A673 (cell line): ENCODE measurements around the gene PRCD. TPM values are rescaled to one million over a fixed set of nuclear protein-coding genes. Genes with fewer than 3 reads are reported as not detected.
"Not testable (repeated sequence)": the region's sequence is repeated elsewhere in the genome, so short reads cannot be mapped to it uniquely, and the experiment has no call there.

Experiments used
- BruUV-seq: library from RNA; stranded (reverse); fragments of 400-500 nt; replicated peaks from 2 replicates; lab custom pipeline; 2021; lab: Mats Ljungman, UMichigan
- CTCF ChIA-PET: fragments of 300-600 bp; sonication (Branson Sonifier 250); formaldehyde crosslinking; loops from one replicate; lab custom pipeline; 2022; ENCODE audit warnings: antibody characterized with exemption; lab: Charles Lee
- POLR2A ChIA-PET: fragments of 300-600 bp; sonication (Branson Sonifier 250); formaldehyde crosslinking; loops from one replicate; lab custom pipeline; 2022; ENCODE audit warnings: antibody characterized with exemption; ENCODE audit not compliant: low non-redundant PET; lab: Charles Lee
- DNase-seq: peaks from one replicate; pipeline ENCODE4 v3.0.0-alpha.2; 2015; ENCODE audit warnings: low spot score
- H3K27ac ChIP-seq: fragments of 200-600 bp; sonication (generic); 2 replicates; pipeline ENCODE4 v1.5.1; 2016; ENCODE audit warnings: mixed run types, low read depth, mild to moderate bottlenecking, mixed read lengths, antibody characterized with exemption, low read length; ENCODE audit not compliant: poor library complexity, severe bottlenecking
- H3K27me3 ChIP-seq: fragments of 200-600 bp; sonication (generic); replicated peaks from 2 replicates; pipeline ENCODE4 v1.6.1; 2017; ENCODE audit warnings: mixed run types, low read depth, mild to moderate bottlenecking, mixed read lengths, antibody characterized with exemption, low read length; ENCODE audit not compliant: insufficient read depth, poor library complexity
- H3K36me3 ChIP-seq: fragments of 200-600 bp; sonication (generic); 2 replicates; pipeline ENCODE4 v1.6.1; 2016; ENCODE audit warnings: mixed run types, mild to moderate bottlenecking, mixed read lengths, antibody characterized with exemption, low read length; ENCODE audit not compliant: insufficient read depth, poor library complexity, severe bottlenecking
- H3K4me1 ChIP-seq: fragments of 200-600 bp; sonication (generic); 2 replicates; pipeline ENCODE4 v1.6.1; 2017; ENCODE audit warnings: mixed run types, mild to moderate bottlenecking, mixed read lengths, antibody characterized with exemption, low read length; ENCODE audit not compliant: insufficient read depth, poor library complexity, severe bottlenecking
- H3K4me3 ChIP-seq: fragments of 200-600 bp; sonication (generic); 2 replicates; pipeline ENCODE4 v1.5.1; 2016; ENCODE audit warnings: low read depth, mixed run types, mild to moderate bottlenecking, mixed read lengths, low read length; ENCODE audit not compliant: poor library complexity, severe bottlenecking
- H3K9me3 ChIP-seq: fragments of 200-600 bp; sonication (generic); 2 replicates; pipeline ENCODE4 v1.6.1; 2016; ENCODE audit warnings: mixed run types, low read depth, mild to moderate bottlenecking, mixed read lengths, antibody characterized with exemption, low read length; ENCODE audit not compliant: poor library complexity, severe bottlenecking
- EZH2 ChIP-seq: fragments of 200-600 bp; sonication (generic); IDR thresholded peaks from 2 replicates; pipeline ENCODE4 v1.6.1; 2017; ENCODE audit warnings: borderline replicate concordance, low read depth, mild to moderate bottlenecking, mixed read lengths, antibody characterized with exemption, low read length; ENCODE audit not compliant: poor library complexity, severe bottlenecking
- intact Hi-C: fragments of 100-400 bp; cut with micrococcal nuclease; formaldehyde crosslinking; loops from one replicate; pipeline ENCODE4 v1.10.0; 2022; ENCODE audit not compliant: unreplicated experiment
- total RNA-seq: library from RNA; stranded (reverse); gene quantifications from 2 replicates; pipeline ENCODE4 v1.2.3, GENCODE V29; 2021
- TF ChIP-seq, protein P1 (sequence below): fragments of 300-800, 200-600 bp; sonication (generic); conservative IDR thresholded peaks from 2 replicates; pipeline ENCODE4 v1.5.1; 2017; ENCODE audit warnings: low read depth, mild to moderate bottlenecking, antibody characterized with exemption, low read length, moderate library complexity, mixed read lengths

Gene PRCD
- total RNA-seq, 1 experiment from 2014 or later: not detected

- peaks cover 27% of the 10 kb centered on the region for H3K4me1 ChIP-seq
- TF ChIP-seq EZH2: no peak
- TF ChIP-seq, protein P1, sequence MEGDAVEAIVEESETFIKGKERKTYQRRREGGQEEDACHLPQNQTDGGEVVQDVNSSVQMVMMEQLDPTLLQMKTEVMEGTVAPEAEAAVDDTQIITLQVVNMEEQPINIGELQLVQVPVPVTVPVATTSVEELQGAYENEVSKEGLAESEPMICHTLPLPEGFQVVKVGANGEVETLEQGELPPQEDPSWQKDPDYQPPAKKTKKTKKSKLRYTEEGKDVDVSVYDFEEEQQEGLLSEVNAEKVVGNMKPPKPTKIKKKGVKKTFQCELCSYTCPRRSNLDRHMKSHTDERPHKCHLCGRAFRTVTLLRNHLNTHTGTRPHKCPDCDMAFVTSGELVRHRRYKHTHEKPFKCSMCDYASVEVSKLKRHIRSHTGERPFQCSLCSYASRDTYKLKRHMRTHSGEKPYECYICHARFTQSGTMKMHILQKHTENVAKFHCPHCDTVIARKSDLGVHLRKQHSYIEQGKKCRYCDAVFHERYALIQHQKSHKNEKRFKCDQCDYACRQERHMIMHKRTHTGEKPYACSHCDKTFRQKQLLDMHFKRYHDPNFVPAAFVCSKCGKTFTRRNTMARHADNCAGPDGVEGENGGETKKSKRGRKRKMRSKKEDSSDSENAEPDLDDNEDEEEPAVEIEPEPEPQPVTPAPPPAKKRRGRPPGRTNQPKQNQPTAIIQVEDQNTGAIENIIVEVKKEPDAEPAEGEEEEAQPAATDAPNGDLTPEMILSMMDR: no peak
- no peaks in the 10 kb centered on the region for H3K27me3 ChIP-seq
- H3K9me3 ChIP-seq: no peaks in the 10 kb centered on the region
- H3K4me3 ChIP-seq: peak overlapping the region; percentile 71
- BruUV-seq: TSS peak; percentile 81
- H3K36me3 ChIP-seq: peaks cover 28% of the 10 kb centered on the region
- ChIA-PET CTCF (interaction anchor here (0.6 to 1.9 kb wide), 2 partner anchors 12 to 67 kb away, joined by 3 to 7 read pairs; no protein-coding TSS in a partner anchor), POLR2A (interaction anchor here (0.6 to 0.8 kb wide), 2 partner anchors 10 to 94 kb away, joined by 3 to 4 read pairs; no protein-coding TSS in a partner anchor)
- DNase-seq: peak; percentile 34
- intact Hi-C loops: loop anchor here (5.0 kb wide), 1 partner anchor 115 kb away; no protein-coding TSS in a partner anchor
- H3K27ac ChIP-seq: peak overlapping the region; percentile 88
Observed at GRCh38 chr17:76556765-76557367, 17.0 kb downstream of the PRCD start.

DNA sequence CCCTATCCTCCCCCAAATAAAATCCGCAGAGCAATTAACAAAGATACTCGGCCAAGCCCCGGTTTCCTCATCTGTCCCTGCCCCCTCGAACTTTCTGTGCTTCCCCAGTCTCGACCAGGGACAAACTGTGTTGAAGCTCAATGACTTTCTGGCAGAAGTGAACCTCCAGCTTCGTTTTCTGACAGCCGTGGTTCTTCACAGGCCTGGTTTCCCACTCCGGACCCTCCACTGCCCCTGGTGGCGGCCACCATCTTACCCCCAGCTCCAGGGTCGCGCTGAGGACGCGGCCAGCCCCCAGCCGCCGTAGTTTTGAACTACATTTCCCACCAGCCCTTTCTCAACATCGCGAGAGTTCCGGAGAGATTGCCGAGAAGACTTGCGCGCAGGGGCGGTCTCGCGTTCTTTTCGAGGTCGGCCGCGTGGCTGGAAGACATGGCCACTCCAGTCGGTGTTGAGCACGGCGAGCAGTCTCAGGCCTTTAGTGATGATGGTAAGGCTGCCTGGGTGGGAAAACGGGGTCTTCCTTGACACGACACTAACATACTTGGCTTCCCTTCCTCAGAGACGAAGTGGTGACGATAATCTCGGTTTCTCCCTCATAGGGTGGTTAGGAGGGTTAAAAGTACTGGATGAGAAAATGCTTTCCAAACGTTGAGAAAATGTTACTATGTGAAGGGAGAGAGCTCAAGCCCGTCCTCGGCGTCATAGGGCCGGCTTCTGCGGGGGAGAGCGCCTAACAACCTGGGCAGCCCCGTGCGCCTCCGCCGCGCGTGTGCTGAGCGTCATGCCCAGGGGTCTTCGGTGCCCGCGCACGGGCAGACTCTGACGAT is 17.7 kb downstream of the PRCD start:
- ChIA-PET CTCF (interaction anchor here (1.9 kb wide), 1 partner anchor 67 kb away, joined by 7 read pairs; no protein-coding TSS in a partner anchor), POLR2A (interaction anchor here (0.6 to 0.8 kb wide), 2 partner anchors 11 to 95 kb away, joined by 3 to 4 read pairs; no protein-coding TSS in a partner anchor)
- Histone ChIP-seq H3K9me3 (no peaks in the 10 kb centered on the region), H3K27me3 (no peaks in the 10 kb centered on the region), H3K36me3 (peaks cover 33% of the 10 kb centered on the region), H3K4me1 (peaks cover 32% of the 10 kb centered on the region), H3K4me3 (peak overlapping the region; percentile 71), H3K27ac (peak overlapping the region; percentile 88)
- no peak for TF ChIP-seq EZH2
- TF ChIP-seq, protein P1: peak; percentile 72
- DNase-seq: peak; percentile 98
- TSS peak; percentile 78 for BruUV-seq
- intact Hi-C loops: loop anchor here (5.0 kb wide), 1 partner anchor 115 kb away; no protein-coding TSS in a partner anchor

DNA sequence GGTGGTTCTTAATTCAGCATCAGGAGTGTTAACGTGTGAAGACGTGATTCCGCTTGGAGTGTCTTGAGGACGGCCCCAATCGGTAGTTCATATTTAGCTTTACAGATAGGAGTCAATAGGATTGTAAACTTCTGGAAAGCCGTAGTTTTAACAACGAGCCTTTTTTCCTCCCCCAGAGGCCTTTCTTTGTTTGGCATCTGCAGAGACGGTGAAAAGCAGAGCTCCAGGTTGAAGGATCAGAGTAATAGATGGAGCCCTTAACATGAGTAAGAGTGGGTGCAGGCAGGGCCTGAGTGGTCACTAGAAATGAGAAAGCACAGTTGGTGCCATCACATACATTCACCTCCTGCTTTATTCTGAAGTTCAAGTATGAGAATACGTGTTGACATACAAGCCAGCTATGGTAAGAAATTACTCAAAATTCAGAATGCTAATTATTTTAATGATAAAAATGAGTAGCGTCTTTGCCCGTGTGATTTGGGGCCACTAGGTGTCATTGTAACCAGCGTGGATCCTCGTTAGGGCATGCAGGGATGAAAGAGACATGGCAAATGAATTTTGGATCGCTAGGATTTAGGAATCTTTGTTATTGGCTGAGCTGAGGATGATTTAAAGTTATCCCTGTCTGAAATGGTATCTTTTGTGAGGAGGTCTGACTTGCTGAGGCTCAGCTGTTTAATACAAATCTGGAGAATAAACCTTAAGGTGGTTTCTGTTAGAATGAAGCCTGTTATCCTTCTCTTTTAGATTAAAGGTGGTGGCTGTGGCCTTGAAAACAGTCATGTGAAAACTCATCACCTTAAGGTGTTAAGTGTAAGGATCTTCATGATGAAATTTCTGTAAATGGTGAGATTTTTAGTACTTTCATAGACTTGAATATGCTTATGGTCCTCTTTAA is 18.6 kb downstream of the PRCD start:
- no peak for TF ChIP-seq EZH2
- TF ChIP-seq, protein P1: peak; percentile 61
- peak; percentile 48 for DNase-seq
- BruUV-seq: no TSS peak
- intact Hi-C loops: loop anchor here (5.0 kb wide), 1 partner anchor 114 kb away; no protein-coding TSS in a partner anchor
- Histone ChIP-seq H3K4me3 (peak overlapping the region; percentile 71), H3K27me3 (no peaks in the 10 kb centered on the region), H3K9me3 (no peaks in the 10 kb centered on the region), H3K27ac (peak overlapping the region; percentile 88), H3K36me3 (peaks cover 42% of the 10 kb centered on the region), H3K4me1 (peaks cover 34% of the 10 kb centered on the region)
- POLR2A ChIA-PET: no interaction called here
- CTCF ChIA-PET: interaction anchor here (1.9 kb wide), 1 partner anchor 66 kb away, joined by 7 read pairs; no protein-coding TSS in a partner anchor

GRCh38 chr17:76559460-76559859 is 19.6 kb downstream of the PRCD start:
- Histone ChIP-seq H3K36me3 (peaks cover 49% of the 10 kb centered on the region), H3K4me1 (peaks cover 34% of the 10 kb centered on the region), H3K4me3 (peak overlapping the region; percentile 71), H3K27ac (peak overlapping the region; percentile 88)
- CTCF ChIA-PET: interaction anchor here (0.6 kb wide), 2 partner anchors 19 to 53 kb away, joined by 3 to 4 read pairs; no protein-coding TSS in a partner anchor
- H3K9me3 ChIP-seq, DNase-seq, H3K27me3 ChIP-seq, POLR2A ChIA-PET, BruUV-seq: not testable (repeated sequence)
- intact Hi-C loops: loop anchor here (5.0 kb wide), 1 partner anchor 113 kb away; no protein-coding TSS in a partner anchor
